HepG2 (cell line): ENCODE data around the gene MICOS13. TPM values are rescaled to one million over a fixed set of nuclear protein-coding genes. Genes with fewer than 3 reads are reported as not detected.

Source experiments
- ATAC-seq: fragments of 200-7000 bp; cut with Tn5 transposase; 3 replicates; pipeline ENCODE4 v1.9.1; 2020; ENCODE audit warnings: mild to moderate bottlenecking, moderate library complexity
- BruUV-seq: library from RNA; stranded (reverse); fragments of 400-500 nt; replicated peaks from 2 replicates; lab custom pipeline; 2021; lab: Mats Ljungman, UMichigan
- CTCF ChIA-PET: fragments of 300-600 bp; formaldehyde crosslinking; extraction: SDS; loops from one replicate; lab custom pipeline; 2021; ENCODE audit warnings: low total read pairs, inconsistent platforms, low intra/inter-chr PET ratio; lab: Yijun Ruan, JAX
- POLR2A ChIA-PET: fragments of 350-600 bp; sonication (Branson Sonifier 250); formaldehyde crosslinking; loops from one replicate; lab custom pipeline; 2020; ENCODE audit warnings: antibody characterized with exemption, inconsistent platforms; lab: Yijun Ruan, JAX
- DNase-seq: peaks from one replicate; pipeline ENCODE4 v3.0.0-alpha.2; 2015; ENCODE audit warnings: low spot score
- FAIRE-seq: peaks from 3 replicates; lab custom pipeline; 2011; peaks lifted over from hg19 to GRCh38; lab: Jason Lieb, UNC
- H2AFZ ChIP-seq: one replicate; pipeline ENCODE4 v1.6.1; 2011; ENCODE audit warnings: low read length, inconsistent platforms
- H3K27ac ChIP-seq: fragments of 300-600 bp; 3 replicates; pipeline ENCODE4 v1.8.0; 2011; ENCODE audit warnings: mixed run types, mild to moderate bottlenecking, mixed read lengths, low read length, inconsistent platforms; ENCODE audit not compliant: insufficient read depth; ENCODE audit errors: extremely low read length
- H3K27me3 ChIP-seq, 2 experiments: fragments of 200-600 bp in 1 of 2; 2 replicates in 1 of 2; 3 replicates in 1 of 2; pipeline versions ENCODE4 v1.6.0 to v1.8.0; 2011; ENCODE audit warnings: low read length in 2 of 2, mild to moderate bottlenecking in 2 of 2, moderate library complexity in 2 of 2, inconsistent platforms in 1 of 2; ENCODE audit not compliant: insufficient read depth in 2 of 2, control insufficient read depth in 1 of 2
- H3K36me3 ChIP-seq, 2 experiments: fragments of 200-600 bp in 1 of 2; replicated peaks in 1 of 2; 2 replicates in 1 of 2; 3 replicates in 1 of 2; pipeline versions ENCODE4 v1.5.1 to v1.8.0; 2011; ENCODE audit warnings: low read length in 2 of 2, inconsistent platforms in 1 of 2; ENCODE audit not compliant: insufficient read depth in 2 of 2, control insufficient read depth in 1 of 2
- H3K4me1 ChIP-seq: 2 replicates; pipeline ENCODE4 v1.5.1; 2012; ENCODE audit warnings: low read length, inconsistent platforms; ENCODE audit not compliant: insufficient read depth
- H3K4me2 ChIP-seq: 2 replicates; pipeline ENCODE4 v1.6.0; 2011; ENCODE audit warnings: low read depth, low read length, inconsistent platforms
- H3K4me3 ChIP-seq, 3 experiments: fragments of 200-600 bp in 1 of 3; sonication (generic), shearing (Covaris generic) in 1 of 3; replicated peaks in 1 of 3; 2 replicates each; pipeline ENCODE4 v1.5.1; 2011 to 2016; ENCODE audit warnings: low read length in 3 of 3, inconsistent platforms in 2 of 3, low read depth in 2 of 3, mild to moderate bottlenecking in 2 of 3, control low read depth in 1 of 3, mixed read lengths in 1 of 3; ENCODE audit not compliant: insufficient read depth in 1 of 3
- H3K79me2 ChIP-seq: one replicate; pipeline ENCODE4 v1.6.1; 2011; ENCODE audit warnings: low read length, inconsistent platforms; ENCODE audit not compliant: insufficient read depth
- H3K9ac ChIP-seq: 2 replicates; pipeline ENCODE4 v1.6.0; 2011; ENCODE audit warnings: mild to moderate bottlenecking, low read depth, low read length, inconsistent platforms; ENCODE audit not compliant: insufficient read depth
- H3K9me3 ChIP-seq: 2 replicates; pipeline ENCODE4 v1.5.1; 2012; ENCODE audit warnings: mild to moderate bottlenecking, low read length
- H4K20me1 ChIP-seq: 2 replicates; pipeline ENCODE4 v1.6.0; 2011; ENCODE audit warnings: inconsistent platforms, mild to moderate bottlenecking, low read length, moderate library complexity; ENCODE audit not compliant: insufficient read depth
- AHDC1 ChIP-seq: sonication (generic); formaldehyde crosslinking; IDR thresholded peaks from 2 replicates; pipeline ENCODE4 v1.5.1; 2020; ENCODE audit warnings: mild to moderate bottlenecking, missing genetic modification reagents, borderline replicate concordance
- HDAC1 ChIP-seq: sonication (generic); formaldehyde crosslinking; IDR thresholded peaks from 2 replicates; pipeline ENCODE4 v1.5.1; 2020; ENCODE audit warnings: mild to moderate bottlenecking, missing genetic modification reagents
- JDP2 ChIP-seq: sonication (generic); formaldehyde crosslinking; IDR thresholded peaks from 2 replicates; pipeline ENCODE4 v1.8.1; 2022; ENCODE audit warnings: missing genetic modification reagents, borderline replicate concordance
- NR2F2 ChIP-seq: IDR thresholded peaks from 2 replicates; pipeline ENCODE4 v1.6.1; 2012; ENCODE audit warnings: low read depth, inconsistent platforms, borderline replicate concordance
- RCOR2 ChIP-seq: IDR thresholded peaks from 2 replicates; pipeline ENCODE4 v1.6.1; 2016; ENCODE audit warnings: missing biosample characterization, missing genetic modification reagents
- SALL1 ChIP-seq: sonication (generic); formaldehyde crosslinking; IDR thresholded peaks from 2 replicates; pipeline ENCODE4 v1.8.0; 2022; ENCODE audit warnings: mild to moderate bottlenecking, missing genetic modification reagents
- ZFX ChIP-seq: sonication (generic); formaldehyde crosslinking; IDR thresholded peaks from 2 replicates; pipeline ENCODE4 v1.4.0; 2020; ENCODE audit warnings: mild to moderate bottlenecking, low read depth, missing genetic modification reagents, moderate library complexity
- ZNF205 ChIP-seq: IDR thresholded peaks from 2 replicates; pipeline ENCODE4 v1.6.1; 2018; ENCODE audit warnings: missing biosample characterization, missing genetic modification reagents
- ZNF441 ChIP-seq: sonication (generic); formaldehyde crosslinking; IDR thresholded peaks from 2 replicates; pipeline ENCODE4 v1.7.0; 2021; ENCODE audit warnings: missing genetic modification reagents, borderline replicate concordance
- WGBS: methylation state at CpG from one replicate; pipeline ENCODE4 v1.1.6; 2017; ENCODE audit warnings: low lambda C conversion rate; 5-methylcytosine and 5-hydroxymethylcytosine counted together
- in situ Hi-C: cut with HindIII; loops from 2 replicates; pipeline ENCODE4 v1.10.0; 2017; ENCODE audit warnings: low pct_unique_long_range_greater_than_20kb; ENCODE audit not compliant: extremely low pct_ligation_motif_present
- intact Hi-C: fragments of 100-400 bp; cut with micrococcal nuclease; formaldehyde crosslinking; loops from one replicate; pipeline ENCODE4 v1.10.0; 2022; ENCODE audit not compliant: unreplicated experiment
- polyA plus RNA-seq, 8 experiments: library from polyadenylated mRNA; depleted of rRNA in 3 of 8; stranded (reverse) in 7 of 8; unstranded in 1 of 8; fragments of >200 nt; fragmentation: Illumina TruSeq in 4 of 8; extraction: Trizol in 4 of 8; gene quantifications; 2 replicates each; pipeline versions ENCODE4 v1.2.1 to v1.2.3, GENCODE V29; 2011 to 2016; ENCODE audit warnings: low read depth in 4 of 8, missing spikeins in 1 of 8, mixed read lengths in 1 of 8; ENCODE audit not compliant: insufficient read depth in 1 of 8
- total RNA-seq, 5 experiments: library from RNA; depleted of rRNA; stranded (reverse); fragments of >200 nt; fragmentation: Illumina TruSeq; extraction: Trizol; gene quantifications; 2 replicates each; pipeline ENCODE4 v1.2.3, GENCODE V29; 2016; ENCODE audit warnings: low read depth in 1 of 5
- TF ChIP-seq, protein P1 (sequence below): sonication (generic); formaldehyde crosslinking; conservative IDR thresholded peaks from 2 replicates; pipeline ENCODE4 v1.4.0; 2020; ENCODE audit warnings: mild to moderate bottlenecking, missing genetic modification reagents, moderate library complexity

Gene MICOS13
- total and polyA plus RNA-seq, 2 of the 13 experiments (the other 11 are each of a cell fraction or from before 2014, with no cell fraction given), result 28.8 to 35.4 TPM

- TF ChIP-seq SALL1 (CRISPR knock-in tag) (0 out of 2 replicates have a peak, but pooled peaks have one; percentile 6), AHDC1 (CRISPR knock-in tag) (0 out of 2 replicates have a peak, but pooled peaks have one; percentile 2)
Observed at GRCh38 chr19:5679289-5680083, 830 bp downstream of the MICOS13 start (continued).

DNA sequence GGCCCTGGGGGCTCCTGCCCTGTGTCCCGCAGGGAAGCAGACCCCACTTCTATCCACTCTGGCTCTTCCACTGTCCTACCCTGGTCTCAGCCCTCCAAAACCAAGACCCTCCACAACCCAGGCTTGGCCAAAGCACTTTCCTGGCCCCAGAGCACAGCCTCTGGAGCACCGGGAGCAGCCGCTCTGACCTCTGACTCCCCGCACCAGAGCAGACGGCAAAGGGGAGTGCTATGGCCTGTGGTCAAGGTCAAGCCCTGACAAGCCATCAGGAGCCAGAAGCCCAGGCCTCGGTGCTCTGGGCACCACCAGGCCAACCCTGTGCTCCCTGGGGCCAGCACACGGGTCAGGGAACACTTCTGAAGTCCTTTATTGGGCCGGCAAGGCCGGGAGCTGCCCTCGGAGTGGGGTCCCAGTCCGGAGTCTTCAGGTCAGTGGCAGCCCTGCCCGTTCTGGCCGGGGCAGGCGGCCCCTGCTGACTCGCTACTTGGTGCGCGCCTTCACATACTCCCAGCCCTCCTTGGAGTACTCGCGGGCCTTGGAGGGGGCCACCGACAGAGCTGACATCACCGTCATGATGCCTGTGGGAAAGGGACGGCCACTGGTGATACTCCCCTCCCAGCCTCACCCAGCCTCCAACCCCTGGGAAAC lies 2.1 kb downstream of the MICOS13 start:
- intact Hi-C loops (no loop called here), in situ Hi-C loops (no loop called here)
- WGBS, result 96% methylated on average over 4 of the region's 22 CpGs
- no peak overlapping the region for H3K4me2 ChIP-seq
- POLR2A ChIA-PET, result interaction anchor here (1.5 kb wide), 1 partner anchor 56 kb away, joined by 4 read pairs; the partner anchor contains the start of genes SAFB and SAFB2
- H3K36me3 ChIP-seq, result no peaks in the 10 kb centered on the region
- ATAC-seq (no peak), DNase-seq (no peak), FAIRE-seq (no peak)
- no TSS peak for BruUV-seq
- peaks cover 25% of the 10 kb centered on the region for H3K4me1 ChIP-seq
- H3K27me3 ChIP-seq, result no peaks in the 10 kb centered on the region; a peak in 1 of 5 replicates
- H3K4me3 ChIP-seq, result no peak overlapping the region
- H3K27ac ChIP-seq, result no peak overlapping the region
- CTCF ChIA-PET, result no interaction called here
- no peaks in the 10 kb centered on the region for H4K20me1 ChIP-seq
- H3K9ac ChIP-seq, result no peak overlapping the region
- H3K9me3 ChIP-seq, result no peaks in the 10 kb centered on the region
- H3K79me2 ChIP-seq, result peaks cover 7% of the 10 kb centered on the region
- no peak overlapping the region for H2AFZ ChIP-seq
- TF ChIP-seq ZNF205 (CRISPR knock-in tag), result no peak
- TF ChIP-seq HDAC1 (CRISPR knock-in tag), result 0 out of 2 replicates have a peak, but pooled peaks have one; percentile 23
- 0 out of 2 replicates have a peak, but pooled peaks have one; percentile 44 for TF ChIP-seq NR2F2
- peak; percentile 42; the same call in 1 of the 2 replicates for TF ChIP-seq ZFX (CRISPR knock-in tag)
- TF ChIP-seq, protein P1, sequence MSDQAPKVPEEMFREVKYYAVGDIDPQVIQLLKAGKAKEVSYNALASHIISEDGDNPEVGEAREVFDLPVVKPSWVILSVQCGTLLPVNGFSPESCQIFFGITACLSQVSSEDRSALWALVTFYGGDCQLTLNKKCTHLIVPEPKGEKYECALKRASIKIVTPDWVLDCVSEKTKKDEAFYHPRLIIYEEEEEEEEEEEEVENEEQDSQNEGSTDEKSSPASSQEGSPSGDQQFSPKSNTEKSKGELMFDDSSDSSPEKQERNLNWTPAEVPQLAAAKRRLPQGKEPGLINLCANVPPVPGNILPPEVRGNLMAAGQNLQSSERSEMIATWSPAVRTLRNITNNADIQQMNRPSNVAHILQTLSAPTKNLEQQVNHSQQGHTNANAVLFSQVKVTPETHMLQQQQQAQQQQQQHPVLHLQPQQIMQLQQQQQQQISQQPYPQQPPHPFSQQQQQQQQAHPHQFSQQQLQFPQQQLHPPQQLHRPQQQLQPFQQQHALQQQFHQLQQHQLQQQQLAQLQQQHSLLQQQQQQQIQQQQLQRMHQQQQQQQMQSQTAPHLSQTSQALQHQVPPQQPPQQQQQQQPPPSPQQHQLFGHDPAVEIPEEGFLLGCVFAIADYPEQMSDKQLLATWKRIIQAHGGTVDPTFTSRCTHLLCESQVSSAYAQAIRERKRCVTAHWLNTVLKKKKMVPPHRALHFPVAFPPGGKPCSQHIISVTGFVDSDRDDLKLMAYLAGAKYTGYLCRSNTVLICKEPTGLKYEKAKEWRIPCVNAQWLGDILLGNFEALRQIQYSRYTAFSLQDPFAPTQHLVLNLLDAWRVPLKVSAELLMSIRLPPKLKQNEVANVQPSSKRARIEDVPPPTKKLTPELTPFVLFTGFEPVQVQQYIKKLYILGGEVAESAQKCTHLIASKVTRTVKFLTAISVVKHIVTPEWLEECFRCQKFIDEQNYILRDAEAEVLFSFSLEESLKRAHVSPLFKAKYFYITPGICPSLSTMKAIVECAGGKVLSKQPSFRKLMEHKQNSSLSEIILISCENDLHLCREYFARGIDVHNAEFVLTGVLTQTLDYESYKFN, result 0 out of 2 replicates have a peak, but pooled peaks have one; percentile 35
- TF ChIP-seq ZNF441, result no peak
- no peak for TF ChIP-seq JDP2 (CRISPR knock-in tag)
- TF ChIP-seq RCOR2 (CRISPR knock-in tag), result no peak
